PC-9 (cell line): ENCODE data around the gene SLC38A1.

Source experiments
- EZH2 ChIP-seq: fragments of 200-600 bp; sonication (generic); IDR thresholded peaks from 2 replicates; pipeline ENCODE4 v1.8.0; 2017; ENCODE audit warnings: antibody characterized with exemption, low read depth
- TF ChIP-seq, protein P1 (sequence below): fragments of 200-600 bp; sonication (generic); conservative IDR thresholded peaks from 2 replicates; pipeline ENCODE4 v1.6.1; 2017; ENCODE audit warnings: mixed run types, antibody characterized with exemption, mild to moderate bottlenecking, moderate library complexity

DNA sequence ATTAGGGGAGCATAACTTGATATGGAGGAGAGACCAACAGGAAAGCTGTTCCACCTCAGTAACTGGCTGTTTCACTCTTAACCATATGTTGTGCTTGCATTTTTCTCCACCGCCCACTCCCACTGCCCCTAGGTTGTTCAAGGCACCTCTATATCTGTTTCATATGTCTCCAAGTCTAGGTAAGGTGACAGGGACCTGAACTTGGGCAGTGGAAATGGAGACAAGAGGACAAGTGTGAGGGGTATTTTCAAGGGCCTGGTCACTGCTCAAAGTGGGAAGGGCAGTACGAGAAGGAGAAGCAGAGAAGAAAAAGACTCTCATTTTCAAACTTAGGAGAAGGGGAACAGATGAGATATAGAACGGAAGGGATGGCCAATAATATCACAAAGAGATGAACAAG, 3.1 kb downstream of the SLC38A1 start:
- TF ChIP-seq, protein P1, sequence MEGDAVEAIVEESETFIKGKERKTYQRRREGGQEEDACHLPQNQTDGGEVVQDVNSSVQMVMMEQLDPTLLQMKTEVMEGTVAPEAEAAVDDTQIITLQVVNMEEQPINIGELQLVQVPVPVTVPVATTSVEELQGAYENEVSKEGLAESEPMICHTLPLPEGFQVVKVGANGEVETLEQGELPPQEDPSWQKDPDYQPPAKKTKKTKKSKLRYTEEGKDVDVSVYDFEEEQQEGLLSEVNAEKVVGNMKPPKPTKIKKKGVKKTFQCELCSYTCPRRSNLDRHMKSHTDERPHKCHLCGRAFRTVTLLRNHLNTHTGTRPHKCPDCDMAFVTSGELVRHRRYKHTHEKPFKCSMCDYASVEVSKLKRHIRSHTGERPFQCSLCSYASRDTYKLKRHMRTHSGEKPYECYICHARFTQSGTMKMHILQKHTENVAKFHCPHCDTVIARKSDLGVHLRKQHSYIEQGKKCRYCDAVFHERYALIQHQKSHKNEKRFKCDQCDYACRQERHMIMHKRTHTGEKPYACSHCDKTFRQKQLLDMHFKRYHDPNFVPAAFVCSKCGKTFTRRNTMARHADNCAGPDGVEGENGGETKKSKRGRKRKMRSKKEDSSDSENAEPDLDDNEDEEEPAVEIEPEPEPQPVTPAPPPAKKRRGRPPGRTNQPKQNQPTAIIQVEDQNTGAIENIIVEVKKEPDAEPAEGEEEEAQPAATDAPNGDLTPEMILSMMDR: no peak
- TF ChIP-seq EZH2: no peak
